Measurements from ENCODE around the gene PLA2G4A. TPM values are rescaled to one million over a fixed set of nuclear protein-coding genes. Genes with fewer than 3 reads are reported as not detected.

Gene PLA2G4A
- total RNA-seq, 1 experiment from 2014 or later = 10.6 TPM

- no peak for DNase-seq (ENCODE audit: low spot score)
These were observed 43.5 kb downstream of the PLA2G4A start for GRCh38 chr1:186872291-186872690.

- no peak for DNase-seq (ENCODE audit: low spot score)
These were observed 44.9 kb downstream of the PLA2G4A start for GRCh38 chr1:186873687-186874086.

- DNase-seq (ENCODE audit: low spot score) = no peak
These were observed 47.4 kb downstream of the PLA2G4A start for GRCh38 chr1:186875896-186876835.

GRCh38 chr1:186878356-186878755 is 49.6 kb downstream of the PLA2G4A start:
- no peak for DNase-seq (ENCODE audit: low spot score)

- no peak for DNase-seq (ENCODE audit: low spot score)
These were observed 52.2 kb downstream of the PLA2G4A start for GRCh38 chr1:186880982-186881381.

- no peak for DNase-seq (ENCODE audit: low spot score)
These were observed 53.8 kb downstream of the PLA2G4A start for GRCh38 chr1:186882372-186883134.

- DNase-seq (ENCODE audit: low spot score) = no peak
These were observed 55.5 kb downstream of the PLA2G4A start for GRCh38 chr1:186884251-186884650.

GRCh38 chr1:186887203-186887602 is 58.5 kb downstream of the PLA2G4A start:
- DNase-seq (ENCODE audit: low spot score) = no peak

- no peak for DNase-seq (ENCODE audit: low spot score)
These were observed 59.6 kb downstream of the PLA2G4A start for GRCh38 chr1:186888367-186888766.

- DNase-seq (ENCODE audit: low spot score) = no peak
These were observed 64.2 kb downstream of the PLA2G4A start for GRCh38 chr1:186892936-186893335.

GRCh38 chr1:186894415-186894814 is 65.7 kb downstream of the PLA2G4A start:
- no peak for DNase-seq (ENCODE audit: low spot score)

GRCh38 chr1:186896211-186896610 is 67.5 kb downstream of the PLA2G4A start:
- DNase-seq (ENCODE audit: low spot score) = no peak

- no peak for DNase-seq (ENCODE audit: low spot score)
These were observed 68.3 kb downstream of the PLA2G4A start for GRCh38 chr1:186897008-186897407.

- no peak for DNase-seq (ENCODE audit: low spot score)
These were observed 70.8 kb downstream of the PLA2G4A start for GRCh38 chr1:186899577-186899976.

GRCh38 chr1:186899977-186900376 is 71.2 kb downstream of the PLA2G4A start:
- no peak for DNase-seq (ENCODE audit: low spot score)

- no peak for DNase-seq (ENCODE audit: low spot score)
These were observed 71.9 kb downstream of the PLA2G4A start for GRCh38 chr1:186900539-186901237.

- no peak for DNase-seq (ENCODE audit: low spot score)
These were observed 72.9 kb downstream of the PLA2G4A start for GRCh38 chr1:186901631-186902030.

- DNase-seq (ENCODE audit: low spot score) = no peak
These were observed 74.8 kb downstream of the PLA2G4A start for GRCh38 chr1:186903374-186904136.

GRCh38 chr1:186904361-186904760 is 75.6 kb downstream of the PLA2G4A start:
- no peak for DNase-seq (ENCODE audit: low spot score)

- DNase-seq (ENCODE audit: low spot score) = no peak
These were observed 76.8 kb downstream of the PLA2G4A start for GRCh38 chr1:186905561-186905960.

GRCh38 chr1:186915555-186915954 is 86.8 kb downstream of the PLA2G4A start:
- no peak for DNase-seq (ENCODE audit: low spot score)

All from HT-29 (cell line).